Brain microvascular endothelial cell (primary cell): ENCODE measurements around the gene OSBPL2.

Source experiments
- DNase-seq: peaks from one replicate; pipeline ENCODE4 v3.0.0-alpha.2; 2020
- H3K27ac ChIP-seq: fragments of 250-450 bp; sonication (Bioruptor Pico); 2 replicates; pipeline ENCODE4 v1.5.1; 2020; ENCODE audit warnings: mild to moderate bottlenecking, moderate library complexity
- H3K27me3 ChIP-seq: fragments of 250-450 bp; sonication (Bioruptor Pico); replicated peaks from 2 replicates; pipeline ENCODE4 v1.5.1; 2020; ENCODE audit warnings: mild to moderate bottlenecking
- H3K36me3 ChIP-seq: fragments of 250-450 bp; sonication (Bioruptor Pico); replicated peaks from 2 replicates; pipeline ENCODE4 v1.5.1; 2020; ENCODE audit warnings: mild to moderate bottlenecking
- H3K4me3 ChIP-seq: 2 replicates; pipeline ENCODE4 v1.5.1; 2011; ENCODE audit warnings: low read depth, mild to moderate bottlenecking, control low read depth, low read length, moderate library complexity
- in situ Hi-C: cut with HindIII; loops from 2 replicates; pipeline ENCODE4 v1.10.0; 2017; ENCODE audit warnings: low sequenced_read_pairs, low pct_ligation_motif_present
- TF ChIP-seq, protein P1 (sequence below): IDR thresholded peaks from 2 replicates; pipeline ENCODE4 v1.5.1; 2011; ENCODE audit warnings: low read depth, mild to moderate bottlenecking, moderate library complexity, low read length, control low read depth, inconsistent platforms; ENCODE audit errors: missing control alignments

Gene OSBPL2

DNA sequence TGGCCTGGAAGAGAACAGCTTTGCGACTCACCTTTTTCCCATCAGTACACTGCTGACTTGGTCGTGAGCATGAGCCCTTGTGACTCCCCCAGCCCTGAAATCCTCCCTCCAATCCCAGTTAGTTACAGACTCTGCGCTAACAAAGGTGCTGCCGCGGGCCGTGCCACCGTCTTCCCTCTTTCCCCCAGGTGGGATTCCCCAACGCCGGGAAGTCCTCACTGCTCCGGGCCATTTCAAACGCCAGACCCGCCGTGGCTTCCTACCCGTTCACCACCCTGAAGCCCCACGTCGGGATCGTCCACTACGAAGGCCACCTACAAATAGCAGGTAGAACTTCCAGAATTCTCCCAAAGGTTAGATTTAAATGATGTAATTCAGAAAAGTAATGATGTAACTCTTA, 39.4 kb upstream of the OSBPL2 start:
- DNase-seq = no peak
- Histone ChIP-seq H3K27me3 (no peaks in the 10 kb centered on the region), H3K36me3 (peaks cover 33% of the 10 kb centered on the region), H3K4me3 (no peak overlapping the region), H3K27ac (no peak overlapping the region)
- TF ChIP-seq, protein P1, sequence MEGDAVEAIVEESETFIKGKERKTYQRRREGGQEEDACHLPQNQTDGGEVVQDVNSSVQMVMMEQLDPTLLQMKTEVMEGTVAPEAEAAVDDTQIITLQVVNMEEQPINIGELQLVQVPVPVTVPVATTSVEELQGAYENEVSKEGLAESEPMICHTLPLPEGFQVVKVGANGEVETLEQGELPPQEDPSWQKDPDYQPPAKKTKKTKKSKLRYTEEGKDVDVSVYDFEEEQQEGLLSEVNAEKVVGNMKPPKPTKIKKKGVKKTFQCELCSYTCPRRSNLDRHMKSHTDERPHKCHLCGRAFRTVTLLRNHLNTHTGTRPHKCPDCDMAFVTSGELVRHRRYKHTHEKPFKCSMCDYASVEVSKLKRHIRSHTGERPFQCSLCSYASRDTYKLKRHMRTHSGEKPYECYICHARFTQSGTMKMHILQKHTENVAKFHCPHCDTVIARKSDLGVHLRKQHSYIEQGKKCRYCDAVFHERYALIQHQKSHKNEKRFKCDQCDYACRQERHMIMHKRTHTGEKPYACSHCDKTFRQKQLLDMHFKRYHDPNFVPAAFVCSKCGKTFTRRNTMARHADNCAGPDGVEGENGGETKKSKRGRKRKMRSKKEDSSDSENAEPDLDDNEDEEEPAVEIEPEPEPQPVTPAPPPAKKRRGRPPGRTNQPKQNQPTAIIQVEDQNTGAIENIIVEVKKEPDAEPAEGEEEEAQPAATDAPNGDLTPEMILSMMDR = no peak
- in situ Hi-C loops = no loop called here

DNA sequence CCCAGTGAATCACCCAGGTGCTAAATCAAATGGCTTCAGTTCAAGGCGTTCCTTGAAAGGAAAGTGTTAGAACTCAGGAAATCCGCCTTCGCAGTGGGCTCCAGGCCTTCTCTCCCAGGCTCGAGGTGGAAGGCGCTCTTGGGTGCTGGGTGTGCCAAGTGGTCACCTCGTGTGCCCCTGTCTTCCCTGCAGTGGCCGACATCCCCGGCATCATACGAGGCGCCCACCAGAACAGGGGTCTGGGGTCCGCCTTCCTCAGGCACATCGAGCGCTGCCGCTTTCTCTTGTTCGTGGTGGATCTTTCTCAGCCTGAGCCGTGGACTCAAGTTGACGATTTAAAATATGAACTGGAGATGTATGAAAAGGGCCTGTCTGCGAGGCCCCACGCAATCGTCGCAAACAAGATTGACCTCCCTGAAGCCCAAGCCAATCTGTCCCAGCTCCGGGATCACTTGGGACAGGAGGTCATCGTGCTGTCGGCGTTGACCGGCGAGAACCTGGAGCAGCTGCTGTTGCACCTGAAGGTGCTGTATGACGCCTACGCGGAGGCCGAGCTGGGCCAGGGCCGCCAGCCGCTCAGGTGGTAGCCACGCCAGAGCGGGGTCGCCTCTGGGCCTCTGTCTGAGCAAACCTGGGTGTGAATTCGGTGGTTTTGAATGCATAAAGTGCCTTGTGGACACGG, 37.7 kb upstream of the OSBPL2 start:
- TF ChIP-seq, protein P1 = no peak
- no peak for DNase-seq
- in situ Hi-C loops = no loop called here
- H3K4me3 ChIP-seq = no peak overlapping the region
- H3K27ac ChIP-seq = no peak overlapping the region
- H3K36me3 ChIP-seq = peaks cover 33% of the 10 kb centered on the region
- H3K27me3 ChIP-seq = no peaks in the 10 kb centered on the region

DNA sequence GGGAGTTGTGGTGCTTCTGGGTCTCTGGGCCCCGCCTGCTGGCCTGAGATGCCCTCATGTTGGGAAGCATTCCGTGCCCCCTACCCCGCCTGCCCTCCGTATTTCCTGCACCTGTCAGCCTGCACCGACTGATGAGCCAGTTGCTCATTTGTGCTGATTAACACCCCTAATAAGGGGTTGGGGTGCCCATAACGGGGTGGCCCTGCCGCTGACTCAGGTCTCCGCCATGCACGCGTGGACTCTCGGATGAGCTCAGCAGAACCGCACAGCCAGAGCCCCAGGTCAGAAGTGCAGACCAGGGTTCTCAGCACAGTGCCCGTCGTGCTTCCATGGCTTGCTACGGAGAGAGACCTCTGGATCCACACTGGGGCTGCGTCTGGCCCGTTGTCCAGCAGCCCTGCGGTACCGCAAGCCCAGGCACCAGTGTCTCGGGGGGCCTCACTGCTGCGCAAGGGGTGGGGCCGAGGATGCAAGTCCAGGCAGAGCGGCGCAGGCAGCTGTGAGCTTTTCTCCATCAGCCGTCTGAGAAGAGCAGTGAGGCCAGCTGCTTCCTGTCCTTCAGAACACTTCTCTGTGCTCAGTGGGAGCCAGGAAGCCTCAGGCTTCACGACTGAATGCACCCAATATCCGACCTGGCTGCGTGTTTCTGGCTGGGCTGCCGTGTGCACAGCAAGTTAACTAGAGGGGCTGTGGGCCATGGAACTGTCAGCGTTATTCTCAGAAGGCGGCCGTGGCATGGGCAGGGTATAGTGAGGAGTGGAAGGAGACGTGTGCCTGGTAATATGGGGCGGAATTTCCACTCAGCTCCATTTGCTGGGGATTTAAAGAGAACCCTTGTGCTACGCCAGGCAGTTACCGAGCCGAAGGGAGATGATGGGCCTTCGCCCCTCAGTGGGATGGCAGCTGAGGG, 36.9 kb upstream of the OSBPL2 start:
- Histone ChIP-seq H3K36me3 (peaks cover 33% of the 10 kb centered on the region), H3K27me3 (no peaks in the 10 kb centered on the region), H3K4me3 (no peak overlapping the region), H3K27ac (no peak overlapping the region)
- DNase-seq = no peak
- in situ Hi-C loops = no loop called here
- TF ChIP-seq, protein P1 = no peak

DNA sequence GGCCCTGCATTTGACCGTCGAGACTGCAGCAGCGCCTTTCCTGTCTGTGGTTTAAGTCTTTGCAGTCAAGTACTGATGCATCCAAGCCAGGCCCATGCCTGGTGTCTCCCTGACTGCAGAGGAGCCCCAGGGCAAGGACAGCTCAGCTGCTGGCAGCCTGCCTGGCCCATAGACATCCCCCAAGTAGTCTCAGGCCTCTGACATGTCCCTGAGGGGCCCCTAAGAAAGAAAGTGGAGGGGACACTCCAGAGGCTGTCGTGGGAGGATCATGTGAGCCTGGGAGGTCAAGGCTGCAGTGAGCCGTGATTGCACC, 36.3 kb upstream of the OSBPL2 start:
- H3K27me3 ChIP-seq = no peaks in the 10 kb centered on the region
- TF ChIP-seq, protein P1 = no peak
- H3K36me3 ChIP-seq = peaks cover 33% of the 10 kb centered on the region
- no peak overlapping the region for H3K27ac ChIP-seq
- no peak overlapping the region for H3K4me3 ChIP-seq
- no peak for DNase-seq
- in situ Hi-C loops = no loop called here

DNA sequence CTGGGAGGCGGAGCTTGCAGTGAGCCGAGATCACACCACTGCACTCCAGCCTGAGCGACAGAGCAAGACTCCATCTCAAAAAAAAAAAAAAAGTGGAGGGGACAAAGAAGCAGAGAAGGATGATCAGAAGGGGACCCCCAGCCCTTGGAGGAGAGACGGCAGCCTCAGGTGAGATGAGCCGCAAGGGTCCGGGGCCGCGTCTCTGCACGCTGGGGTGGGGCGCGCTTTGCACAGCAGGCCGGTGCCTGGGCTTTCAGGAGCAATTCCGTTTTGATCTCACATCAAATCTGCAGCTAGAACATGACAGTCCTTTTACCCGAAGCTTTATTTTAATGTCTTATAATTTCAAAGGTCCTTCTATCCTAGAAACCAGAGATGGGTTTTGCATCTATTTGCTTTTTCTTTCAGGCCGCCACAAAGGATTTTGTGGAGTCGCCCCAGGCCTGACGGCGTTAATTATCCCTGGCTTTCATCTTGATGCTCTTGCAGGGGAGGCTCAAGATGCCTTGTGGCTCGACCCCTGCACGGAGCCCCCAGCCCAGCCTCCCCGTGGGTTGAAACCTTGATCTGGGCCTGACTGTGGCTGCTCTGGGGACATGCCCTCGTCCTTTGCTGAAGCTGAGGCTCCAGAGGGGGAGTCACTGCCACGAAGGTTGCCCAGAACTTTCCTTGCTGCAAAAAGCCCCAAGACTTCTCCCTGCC, 35.5 kb upstream of the OSBPL2 start:
- no peaks in the 10 kb centered on the region for H3K27me3 ChIP-seq
- TF ChIP-seq, protein P1 = no peak
- no peak for DNase-seq
- in situ Hi-C loops = no loop called here
- H3K4me3 ChIP-seq = no peak overlapping the region
- no peak overlapping the region for H3K27ac ChIP-seq
- peaks cover 30% of the 10 kb centered on the region for H3K36me3 ChIP-seq
